H1 (cell line): ENCODE data around the gene EPB41L1.

Source experiments
- GABPA ChIP-seq: IDR thresholded peaks from 2 replicates; pipeline ENCODE4 v1.6.1; 2011; ENCODE audit warnings: mild to moderate bottlenecking, low read length, moderate library complexity, borderline replicate concordance; ENCODE audit not compliant: insufficient read depth
- MAFK ChIP-seq: IDR thresholded peaks from 2 replicates; pipeline ENCODE4 v1.6.1; 2012; ENCODE audit warnings: low read depth, mild to moderate bottlenecking, improper control_type of control experiment, low read length
- NANOG ChIP-seq: IDR thresholded peaks from 2 replicates; pipeline ENCODE4 v1.6.1; 2011; ENCODE audit warnings: low read length, low read depth, mild to moderate bottlenecking, inconsistent platforms; ENCODE audit not compliant: insufficient read depth, poor library complexity, severe bottlenecking
- PHF8 ChIP-seq: fragments of 200-600 bp; sonication (generic); conservative IDR thresholded peaks from 2 replicates; pipeline ENCODE4 v1.7.1; 2012; ENCODE audit warnings: low read depth, mild to moderate bottlenecking, inconsistent platforms, low read length, moderate library complexity
- POLR2AphosphoS5 ChIP-seq: IDR thresholded peaks from 2 replicates; pipeline ENCODE4 v1.6.1; 2011; ENCODE audit warnings: low read depth, low read length
- YY1 ChIP-seq: IDR thresholded peaks from 2 replicates; pipeline ENCODE4 v1.6.1; 2011; ENCODE audit warnings: low read depth, mild to moderate bottlenecking, low read length
- TF ChIP-seq, protein P1 (sequence below), 3 experiments: IDR thresholded peaks; 1 replicate in 2 of 3; 2 replicates in 1 of 3; pipeline versions ENCODE4 v1.5.1 to v1.6.1; 2011; ENCODE audit warnings: low read length in 3 of 3, mild to moderate bottlenecking in 3 of 3, inconsistent platforms in 2 of 3, low read depth in 1 of 3, moderate library complexity in 1 of 3; ENCODE audit not compliant: insufficient read depth in 1 of 3; ENCODE audit errors: control extremely low read depth in 1 of 3

DNA sequence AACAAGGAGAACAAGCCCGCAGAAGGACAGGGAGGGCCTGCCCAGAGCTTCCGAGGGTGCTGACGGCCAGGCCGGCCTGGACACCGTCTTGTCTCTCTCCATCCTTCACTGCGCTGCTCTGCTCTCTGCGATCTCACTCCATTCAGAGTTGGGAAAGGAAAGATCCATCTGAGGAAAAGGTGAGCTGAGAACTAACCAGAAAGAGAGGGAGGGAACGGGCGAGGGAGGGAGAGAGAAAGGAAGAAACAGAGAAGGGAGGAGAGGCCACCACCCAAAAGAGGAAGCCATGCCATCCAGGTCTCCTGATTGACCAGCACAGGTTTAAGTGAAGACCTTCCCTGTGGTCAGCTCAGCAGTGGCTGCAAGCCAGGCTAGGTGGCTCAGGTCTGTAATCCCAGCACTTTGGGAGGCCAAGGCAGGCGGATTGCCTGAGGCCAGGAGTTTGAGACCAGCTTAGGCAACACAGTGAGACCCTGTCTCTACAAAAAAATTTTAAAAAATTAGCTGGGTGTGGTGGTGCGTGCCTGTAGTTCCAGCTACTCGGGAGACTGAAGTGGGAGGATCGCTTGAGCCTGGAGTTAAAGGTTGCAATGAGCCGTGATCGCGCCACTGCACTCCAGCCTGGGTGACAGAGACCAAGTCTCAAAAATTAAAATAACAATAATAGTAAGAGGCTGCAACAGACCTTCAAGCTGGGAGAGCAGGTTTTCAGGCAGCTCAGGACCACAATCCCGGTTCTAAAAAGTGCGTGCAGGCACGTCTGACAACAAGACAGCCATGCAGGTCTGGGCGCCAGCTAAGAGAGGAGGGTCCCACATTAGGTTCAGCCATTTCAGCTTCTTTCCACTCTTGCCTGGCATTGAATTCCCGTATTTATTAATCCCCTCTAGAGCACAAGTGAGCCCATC is 117.4 kb downstream of the EPB41L1 start:
- TF ChIP-seq, protein P1, sequence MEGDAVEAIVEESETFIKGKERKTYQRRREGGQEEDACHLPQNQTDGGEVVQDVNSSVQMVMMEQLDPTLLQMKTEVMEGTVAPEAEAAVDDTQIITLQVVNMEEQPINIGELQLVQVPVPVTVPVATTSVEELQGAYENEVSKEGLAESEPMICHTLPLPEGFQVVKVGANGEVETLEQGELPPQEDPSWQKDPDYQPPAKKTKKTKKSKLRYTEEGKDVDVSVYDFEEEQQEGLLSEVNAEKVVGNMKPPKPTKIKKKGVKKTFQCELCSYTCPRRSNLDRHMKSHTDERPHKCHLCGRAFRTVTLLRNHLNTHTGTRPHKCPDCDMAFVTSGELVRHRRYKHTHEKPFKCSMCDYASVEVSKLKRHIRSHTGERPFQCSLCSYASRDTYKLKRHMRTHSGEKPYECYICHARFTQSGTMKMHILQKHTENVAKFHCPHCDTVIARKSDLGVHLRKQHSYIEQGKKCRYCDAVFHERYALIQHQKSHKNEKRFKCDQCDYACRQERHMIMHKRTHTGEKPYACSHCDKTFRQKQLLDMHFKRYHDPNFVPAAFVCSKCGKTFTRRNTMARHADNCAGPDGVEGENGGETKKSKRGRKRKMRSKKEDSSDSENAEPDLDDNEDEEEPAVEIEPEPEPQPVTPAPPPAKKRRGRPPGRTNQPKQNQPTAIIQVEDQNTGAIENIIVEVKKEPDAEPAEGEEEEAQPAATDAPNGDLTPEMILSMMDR (IDR thresholded peaks at IDR 0.05; ENCODE audit: control extremely low read depth in 1 of 3, insufficient read depth in 1 of 3, low read depth in 1 of 3, low read length in 3 of 3) = no peak
- TF ChIP-seq PHF8 (no peak), POLR2AphosphoS5 (no peak), GABPA (no peak), MAFK (no peak), NANOG (no peak), YY1 (no peak)
